GM12891 (cell line): Measurements from ENCODE around the gene LTBP1.
"Not testable (repeated sequence)": the region's sequence is repeated elsewhere in the genome, so short reads cannot be mapped to it uniquely, and the experiment has no call there.

ENCODE experiments used
- DNase-seq: peaks from one replicate; pipeline ENCODE4 v3.0.0; 2011; ENCODE audit warnings: low spot score; ENCODE audit not compliant: insufficient read length
- FAIRE-seq: peaks from 2 replicates; lab custom pipeline; 2011; peaks lifted over from hg19 to GRCh38; lab: Jason Lieb, UNC
- PAX5 ChIP-seq: IDR thresholded peaks from 2 replicates; pipeline ENCODE4 v1.6.1; 2011; ENCODE audit warnings: low read length, moderate library complexity, mild to moderate bottlenecking; ENCODE audit not compliant: insufficient read depth, severe bottlenecking
- POLR2A ChIP-seq: IDR thresholded peaks from 2 replicates; pipeline ENCODE4 v1.6.1; 2011; ENCODE audit warnings: low read depth, low read length, control low read depth
- POLR2AphosphoS5 ChIP-seq: IDR thresholded peaks from 2 replicates; pipeline ENCODE4 v1.6.1; 2011; ENCODE audit warnings: low read depth, low read length, control low read depth
- POU2F2 ChIP-seq: IDR thresholded peaks from 2 replicates; pipeline ENCODE4 v1.6.1; 2011; ENCODE audit warnings: low read depth, mild to moderate bottlenecking, control low read depth, low read length, moderate library complexity
- SPI1 ChIP-seq: IDR thresholded peaks from 2 replicates; pipeline ENCODE4 v1.6.1; 2011; ENCODE audit warnings: low read depth, low read length, control low read depth
- TAF1 ChIP-seq: IDR thresholded peaks from 2 replicates; pipeline ENCODE4 v1.6.1; 2011; ENCODE audit warnings: low read depth, low read length, control low read depth

LTBP1 gene

DNA sequence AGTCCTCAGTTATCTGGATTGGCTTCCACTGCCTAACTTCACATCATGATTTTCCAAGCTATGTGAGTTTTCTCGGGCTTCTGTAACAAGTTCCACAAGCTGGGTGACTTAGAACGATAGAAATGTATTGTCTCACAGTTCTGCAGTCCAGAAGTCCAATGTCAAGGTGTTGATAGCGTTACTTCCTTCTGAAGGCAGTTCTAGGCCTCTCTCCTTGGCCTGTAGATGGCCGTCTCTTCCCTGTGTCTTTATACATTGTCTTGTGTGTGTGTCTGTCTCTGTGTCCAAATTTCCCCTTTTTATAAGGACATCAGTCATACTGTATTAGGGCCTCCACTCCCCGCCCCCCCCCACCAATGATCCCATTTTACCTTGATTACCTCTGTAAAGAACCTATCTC lies 7.5 kb downstream of the LTBP1 start:
- FAIRE-seq, result no peak
- TF ChIP-seq SPI1 (no peak), PAX5 (no peak), POLR2A (no peak), POU2F2 (no peak), TAF1 (no peak), POLR2AphosphoS5 (no peak)
- DNase-seq, result no peak

DNA sequence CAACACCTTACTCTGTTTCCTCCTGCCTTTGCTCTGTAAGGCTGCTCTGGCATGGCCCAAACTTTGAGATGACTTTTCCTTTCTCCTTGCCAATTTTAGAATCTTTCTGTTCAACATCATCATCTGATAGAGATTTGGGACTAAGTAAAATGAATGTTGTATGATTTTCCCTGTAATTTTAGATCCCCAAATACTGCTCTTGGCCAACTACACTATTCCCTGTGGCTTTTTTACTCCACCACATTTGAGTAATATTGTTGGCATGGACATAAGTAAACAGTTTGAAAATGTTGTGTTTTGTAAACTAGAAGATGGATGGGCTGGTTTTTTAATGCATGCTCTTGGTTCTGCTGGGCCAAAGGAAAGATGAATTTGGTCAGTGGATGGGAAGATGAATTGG lies 12.1 kb downstream of the LTBP1 start:
- FAIRE-seq, result no peak
- DNase-seq, result no peak
- TF ChIP-seq TAF1, result no peak
- no peak for TF ChIP-seq POLR2AphosphoS5
- TF ChIP-seq SPI1, result no peak
- TF ChIP-seq PAX5, result no peak
- no peak for TF ChIP-seq POU2F2
- TF ChIP-seq POLR2A, result no peak

DNA sequence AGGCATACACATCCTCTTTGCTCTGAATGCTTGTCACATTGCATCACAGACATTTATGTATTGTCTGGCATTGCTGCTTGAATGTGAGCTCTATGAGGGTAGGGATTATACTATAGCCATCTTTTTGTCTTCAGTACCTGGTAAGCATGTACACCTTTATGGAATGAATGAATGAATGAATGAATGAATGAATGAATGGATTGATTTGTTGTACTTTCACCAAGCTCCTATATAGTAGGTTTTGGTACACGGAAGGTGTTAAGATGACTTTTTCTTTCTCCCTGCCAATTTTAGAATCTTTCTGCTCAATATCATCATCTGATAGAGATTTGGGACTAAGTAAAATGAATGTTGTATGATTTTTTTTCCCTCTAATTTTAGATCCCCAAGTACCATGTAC lies 13.5 kb downstream of the LTBP1 start:
- FAIRE-seq (no peak), DNase-seq (no peak)
- TF ChIP-seq PAX5 (no peak), POU2F2 (no peak), POLR2A (no peak), TAF1 (no peak), POLR2AphosphoS5 (no peak), SPI1 (no peak)

DNA sequence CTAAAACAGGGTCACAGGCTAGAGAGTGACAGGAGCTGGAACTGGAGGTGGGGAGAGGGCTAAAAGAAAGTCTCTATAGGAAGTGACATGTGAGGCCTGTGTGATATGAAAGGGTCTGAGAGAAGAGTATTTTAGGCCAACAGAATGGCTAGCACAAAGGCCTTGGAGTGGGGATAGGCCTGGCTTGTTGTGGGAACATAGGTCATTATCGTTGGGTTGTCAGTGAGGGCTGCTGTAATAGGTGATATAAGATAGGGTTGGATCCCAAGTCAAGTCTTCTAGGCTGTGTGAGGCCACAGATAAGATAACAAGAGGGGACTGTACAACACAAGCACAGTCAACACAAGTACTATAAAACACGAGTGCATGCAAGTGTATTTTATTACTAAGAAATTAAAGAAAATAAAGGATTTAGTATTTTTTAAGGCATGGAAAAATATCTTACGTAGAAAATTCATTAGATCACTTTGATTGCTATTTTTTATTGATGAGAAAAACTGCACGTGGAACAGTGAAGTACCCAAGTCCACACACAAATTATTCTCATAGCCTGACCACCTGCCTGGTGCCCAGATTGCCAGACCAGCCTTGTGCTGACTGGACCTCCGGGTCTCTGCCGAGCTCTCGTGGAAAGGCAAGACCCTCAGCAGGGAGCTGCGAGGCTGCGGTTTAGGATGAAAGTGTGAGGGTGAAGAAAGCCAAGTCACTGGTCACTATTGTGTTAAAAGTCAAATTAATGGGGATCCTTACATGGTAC lies 14.1 kb downstream of the LTBP1 start:
- TF ChIP-seq POLR2A (no peak), PAX5 (no peak), SPI1 (no peak), POU2F2 (no peak), POLR2AphosphoS5 (no peak), TAF1 (no peak)
- FAIRE-seq (no peak), DNase-seq (no peak)

DNA sequence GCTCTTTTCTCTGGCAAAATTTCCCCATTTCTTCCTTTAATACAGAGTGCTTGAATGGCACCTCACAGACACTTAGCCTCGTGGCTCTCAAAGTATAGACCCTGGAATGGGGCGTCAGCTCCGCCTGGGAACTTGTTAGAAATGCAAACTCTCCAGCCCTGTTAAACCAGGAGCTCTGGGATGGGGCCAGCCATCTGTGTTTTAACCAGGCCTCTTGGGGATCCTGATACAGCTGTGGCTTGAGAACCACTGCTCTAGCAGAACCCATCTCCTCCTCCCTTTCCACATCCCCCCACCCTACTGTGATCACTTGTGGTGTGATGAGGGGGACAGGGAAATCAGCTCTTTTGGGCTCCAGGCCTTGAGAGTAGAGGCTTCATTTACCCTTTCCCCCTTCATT lies 15.9 kb downstream of the LTBP1 start:
- TF ChIP-seq POLR2AphosphoS5 (no peak), PAX5 (no peak), POLR2A (no peak), SPI1 (no peak), TAF1 (no peak), POU2F2 (no peak)
- DNase-seq (no peak), FAIRE-seq (no peak)

DNA sequence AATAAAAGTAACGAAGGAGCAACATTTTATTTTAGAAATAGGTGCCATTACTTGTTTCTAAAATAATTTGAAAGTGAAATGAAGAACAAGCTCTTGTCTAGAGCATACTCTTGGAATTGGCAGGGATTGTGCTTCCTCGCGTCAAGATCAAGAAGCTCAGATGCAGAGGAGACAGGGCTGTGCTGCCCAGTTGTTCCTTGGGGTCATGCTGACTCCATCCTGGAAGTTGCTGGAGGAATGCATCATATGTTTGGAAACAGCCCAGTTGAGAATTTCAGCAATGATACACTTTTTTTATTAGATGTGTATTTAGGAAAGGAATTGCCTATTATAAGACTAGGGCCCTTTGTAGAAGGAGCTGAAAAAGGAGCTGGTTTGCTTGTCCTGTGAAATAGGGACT lies 17.2 kb downstream of the LTBP1 start:
- FAIRE-seq, result no peak

DNA sequence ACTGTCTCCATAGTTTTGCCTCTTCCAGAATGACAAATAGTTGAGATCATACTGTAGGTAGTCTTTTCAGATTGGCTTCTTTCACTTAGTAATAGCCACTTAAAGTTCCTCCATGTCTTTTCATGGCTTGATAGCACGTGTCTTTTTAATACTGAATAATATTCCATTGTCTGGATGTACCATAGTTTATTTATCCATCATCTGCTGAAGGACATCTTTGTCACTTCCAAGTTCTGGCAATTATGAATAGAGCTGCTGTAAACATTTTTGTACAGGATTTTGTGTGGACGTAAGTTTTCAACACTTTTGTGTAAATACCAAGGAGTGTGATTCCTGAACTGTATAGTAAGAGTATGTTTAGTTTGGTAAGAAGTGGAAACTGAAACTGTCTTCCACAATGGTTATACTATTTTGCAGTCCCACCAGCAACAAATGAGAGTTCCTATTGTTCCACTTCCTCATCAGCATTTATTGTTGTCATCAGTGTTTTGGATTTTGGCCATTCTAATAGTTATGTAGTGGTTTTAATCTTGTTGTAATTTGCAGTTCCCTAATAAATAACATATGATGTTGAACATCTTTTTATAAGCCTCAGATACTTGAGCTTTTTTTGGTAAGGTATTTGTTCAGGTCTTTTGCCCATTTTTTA lies 18.9 kb downstream of the LTBP1 start:
- FAIRE-seq, result peak; percentile 66
- DNase-seq, result no peak

More for the DNA sequence above, 17.2 kb downstream of the LTBP1 start:
- DNase-seq, result no peak
- TF ChIP-seq POLR2AphosphoS5, result no peak
- no peak for TF ChIP-seq POLR2A
- TF ChIP-seq TAF1, result no peak
- no peak for TF ChIP-seq PAX5
- no peak for TF ChIP-seq SPI1
- TF ChIP-seq POU2F2, result no peak

DNA sequence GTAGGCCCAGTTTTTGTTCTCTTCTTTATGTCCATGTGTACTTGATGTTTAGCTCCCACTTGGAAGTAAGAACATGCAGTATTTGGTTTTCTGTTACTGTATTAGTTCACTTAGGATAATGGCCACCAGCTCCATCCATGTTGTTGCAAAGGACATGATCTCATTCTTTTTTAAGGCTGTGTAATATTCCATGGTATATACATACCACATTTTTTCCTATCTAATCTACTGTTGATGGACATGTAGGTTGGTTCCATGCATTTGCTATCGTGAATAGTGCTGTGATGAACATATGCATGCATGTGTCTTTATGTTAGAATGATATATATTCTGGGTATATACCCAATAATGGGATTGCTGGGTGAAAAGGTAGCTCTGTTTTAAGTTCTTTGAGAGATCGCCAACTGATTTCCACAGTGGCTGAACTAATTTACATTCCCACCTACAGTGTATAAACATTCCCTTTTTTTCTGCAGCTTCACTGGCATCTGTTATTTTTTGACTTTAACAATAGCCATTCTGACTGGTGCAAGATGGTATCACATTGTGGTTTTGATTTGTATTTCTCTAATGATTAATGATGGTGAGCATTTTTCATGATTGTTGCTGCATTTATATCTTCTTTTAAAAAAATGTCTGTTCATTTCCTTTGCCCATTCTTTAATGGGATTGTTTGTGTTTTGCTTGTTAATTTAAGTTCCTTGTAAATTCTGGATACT lies 22.9 kb downstream of the LTBP1 start:
- FAIRE-seq (no peak), DNase-seq (no peak)
- TF ChIP-seq POU2F2 (no peak), SPI1 (no peak), POLR2AphosphoS5 (no peak), TAF1 (no peak), PAX5 (no peak), POLR2A (no peak)

More for the DNA sequence above, 18.9 kb downstream of the LTBP1 start:
- no peak for TF ChIP-seq POLR2AphosphoS5
- no peak for TF ChIP-seq PAX5
- no peak for TF ChIP-seq POU2F2
- TF ChIP-seq SPI1, result peak; percentile 67
- TF ChIP-seq TAF1, result no peak
- TF ChIP-seq POLR2A, result no peak

DNA sequence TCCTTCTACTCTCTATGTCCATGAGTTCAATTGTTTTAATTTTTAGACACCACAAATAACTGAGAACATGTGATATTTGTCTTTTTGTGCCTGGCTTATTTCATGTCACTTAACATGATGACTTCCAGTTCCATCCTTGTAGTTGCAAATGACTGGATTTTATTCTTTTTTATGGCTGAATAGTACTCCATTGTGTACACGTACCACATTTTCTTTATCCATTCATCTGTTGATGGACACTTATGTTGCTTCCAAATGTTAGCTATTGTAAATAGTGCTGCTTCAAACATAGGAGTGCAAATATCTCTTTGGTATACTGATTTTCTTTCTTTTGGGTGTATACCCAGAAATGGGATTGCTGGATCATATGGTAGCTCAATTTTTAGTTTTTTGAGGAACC lies 27.0 kb downstream of the LTBP1 start:
- not testable (repeated sequence) for FAIRE-seq, DNase-seq
